ENCODE data around the gene CCIN. TPM values are rescaled to one million over a fixed set of nuclear protein-coding genes. Genes with fewer than 3 reads are reported as not detected.

The CCIN gene
- total and polyA plus RNA-seq, 2 of the 13 experiments (the other 11 are each of a cell fraction or from before 2014, with no cell fraction given): not detected

- TF ChIP-seq, protein P1, sequence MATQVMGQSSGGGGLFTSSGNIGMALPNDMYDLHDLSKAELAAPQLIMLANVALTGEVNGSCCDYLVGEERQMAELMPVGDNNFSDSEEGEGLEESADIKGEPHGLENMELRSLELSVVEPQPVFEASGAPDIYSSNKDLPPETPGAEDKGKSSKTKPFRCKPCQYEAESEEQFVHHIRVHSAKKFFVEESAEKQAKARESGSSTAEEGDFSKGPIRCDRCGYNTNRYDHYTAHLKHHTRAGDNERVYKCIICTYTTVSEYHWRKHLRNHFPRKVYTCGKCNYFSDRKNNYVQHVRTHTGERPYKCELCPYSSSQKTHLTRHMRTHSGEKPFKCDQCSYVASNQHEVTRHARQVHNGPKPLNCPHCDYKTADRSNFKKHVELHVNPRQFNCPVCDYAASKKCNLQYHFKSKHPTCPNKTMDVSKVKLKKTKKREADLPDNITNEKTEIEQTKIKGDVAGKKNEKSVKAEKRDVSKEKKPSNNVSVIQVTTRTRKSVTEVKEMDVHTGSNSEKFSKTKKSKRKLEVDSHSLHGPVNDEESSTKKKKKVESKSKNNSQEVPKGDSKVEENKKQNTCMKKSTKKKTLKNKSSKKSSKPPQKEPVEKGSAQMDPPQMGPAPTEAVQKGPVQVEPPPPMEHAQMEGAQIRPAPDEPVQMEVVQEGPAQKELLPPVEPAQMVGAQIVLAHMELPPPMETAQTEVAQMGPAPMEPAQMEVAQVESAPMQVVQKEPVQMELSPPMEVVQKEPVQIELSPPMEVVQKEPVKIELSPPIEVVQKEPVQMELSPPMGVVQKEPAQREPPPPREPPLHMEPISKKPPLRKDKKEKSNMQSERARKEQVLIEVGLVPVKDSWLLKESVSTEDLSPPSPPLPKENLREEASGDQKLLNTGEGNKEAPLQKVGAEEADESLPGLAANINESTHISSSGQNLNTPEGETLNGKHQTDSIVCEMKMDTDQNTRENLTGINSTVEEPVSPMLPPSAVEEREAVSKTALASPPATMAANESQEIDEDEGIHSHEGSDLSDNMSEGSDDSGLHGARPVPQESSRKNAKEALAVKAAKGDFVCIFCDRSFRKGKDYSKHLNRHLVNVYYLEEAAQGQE (IDR thresholded peaks at IDR 0.05; ENCODE audit: borderline replicate concordance in 1 of 2, low read depth in 1 of 2, low read length in 2 of 2): no peak
- TF ChIP-seq, protein P2, sequence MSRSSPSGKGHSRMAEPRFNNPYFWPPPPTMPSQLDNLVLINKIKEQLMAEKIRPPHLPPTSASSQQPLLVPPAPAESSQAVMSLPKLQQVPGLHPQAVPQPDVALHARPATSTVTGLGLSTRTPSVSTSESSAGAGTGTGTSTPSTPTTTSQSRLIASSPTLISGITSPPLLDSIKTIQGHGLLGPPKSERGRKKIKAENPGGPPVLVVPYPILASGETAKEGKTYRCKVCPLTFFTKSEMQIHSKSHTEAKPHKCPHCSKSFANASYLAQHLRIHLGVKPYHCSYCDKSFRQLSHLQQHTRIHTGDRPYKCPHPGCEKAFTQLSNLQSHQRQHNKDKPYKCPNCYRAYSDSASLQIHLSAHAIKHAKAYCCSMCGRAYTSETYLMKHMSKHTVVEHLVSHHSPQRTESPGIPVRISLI (CRISPR knock-in tag; IDR thresholded peaks at IDR 0.05; ENCODE audit: borderline replicate concordance): no peak
- no peak for TF ChIP-seq ZBTB21 (CRISPR knock-in tag; IDR thresholded peaks at IDR 0.05)
- no peak for TF ChIP-seq ZNF569 (CRISPR knock-in tag; IDR thresholded peaks at IDR 0.05; ENCODE audit: borderline replicate concordance)
- no peak for TF ChIP-seq SMAD3 (CRISPR knock-in tag; IDR thresholded peaks at IDR 0.05)
- TF ChIP-seq, protein P3, sequence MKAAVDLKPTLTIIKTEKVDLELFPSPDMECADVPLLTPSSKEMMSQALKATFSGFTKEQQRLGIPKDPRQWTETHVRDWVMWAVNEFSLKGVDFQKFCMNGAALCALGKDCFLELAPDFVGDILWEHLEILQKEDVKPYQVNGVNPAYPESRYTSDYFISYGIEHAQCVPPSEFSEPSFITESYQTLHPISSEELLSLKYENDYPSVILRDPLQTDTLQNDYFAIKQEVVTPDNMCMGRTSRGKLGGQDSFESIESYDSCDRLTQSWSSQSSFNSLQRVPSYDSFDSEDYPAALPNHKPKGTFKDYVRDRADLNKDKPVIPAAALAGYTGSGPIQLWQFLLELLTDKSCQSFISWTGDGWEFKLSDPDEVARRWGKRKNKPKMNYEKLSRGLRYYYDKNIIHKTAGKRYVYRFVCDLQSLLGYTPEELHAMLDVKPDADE (CRISPR knock-in tag; IDR thresholded peaks at IDR 0.05): no peak
- peak; percentile 42 for TF ChIP-seq HNRNPLL (IDR thresholded peaks at IDR 0.05; ENCODE audit: low read depth, low read length, poor library complexity, severe bottlenecking)
- TF ChIP-seq ZNF276 (CRISPR knock-in tag; IDR thresholded peaks at IDR 0.05; ENCODE audit: low read depth): no peak
- no peak for TF ChIP-seq TCF12 (IDR thresholded peaks at IDR 0.05)
- 0 out of 2 replicates have a peak, but pooled peaks have one; percentile 40 for TF ChIP-seq TCF12 (CRISPR knock-in tag; IDR thresholded peaks at IDR 0.05)
- TF ChIP-seq GTF2F1 (IDR thresholded peaks at IDR 0.05; ENCODE audit: low read length): no peak
- TF ChIP-seq SPEN (CRISPR knock-in tag; IDR thresholded peaks at IDR 0.05; ENCODE audit: low read depth): no peak
- TF ChIP-seq RAD21 (CRISPR knock-in tag; IDR thresholded peaks at IDR 0.05): 0 out of 2 replicates have a peak, but pooled peaks have one; percentile 9
- TF ChIP-seq, protein P4, sequence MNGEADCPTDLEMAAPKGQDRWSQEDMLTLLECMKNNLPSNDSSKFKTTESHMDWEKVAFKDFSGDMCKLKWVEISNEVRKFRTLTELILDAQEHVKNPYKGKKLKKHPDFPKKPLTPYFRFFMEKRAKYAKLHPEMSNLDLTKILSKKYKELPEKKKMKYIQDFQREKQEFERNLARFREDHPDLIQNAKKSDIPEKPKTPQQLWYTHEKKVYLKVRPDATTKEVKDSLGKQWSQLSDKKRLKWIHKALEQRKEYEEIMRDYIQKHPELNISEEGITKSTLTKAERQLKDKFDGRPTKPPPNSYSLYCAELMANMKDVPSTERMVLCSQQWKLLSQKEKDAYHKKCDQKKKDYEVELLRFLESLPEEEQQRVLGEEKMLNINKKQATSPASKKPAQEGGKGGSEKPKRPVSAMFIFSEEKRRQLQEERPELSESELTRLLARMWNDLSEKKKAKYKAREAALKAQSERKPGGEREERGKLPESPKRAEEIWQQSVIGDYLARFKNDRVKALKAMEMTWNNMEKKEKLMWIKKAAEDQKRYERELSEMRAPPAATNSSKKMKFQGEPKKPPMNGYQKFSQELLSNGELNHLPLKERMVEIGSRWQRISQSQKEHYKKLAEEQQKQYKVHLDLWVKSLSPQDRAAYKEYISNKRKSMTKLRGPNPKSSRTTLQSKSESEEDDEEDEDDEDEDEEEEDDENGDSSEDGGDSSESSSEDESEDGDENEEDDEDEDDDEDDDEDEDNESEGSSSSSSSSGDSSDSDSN (CRISPR knock-in tag; IDR thresholded peaks at IDR 0.05): no peak
- no peak for TF ChIP-seq ZSCAN22 (CRISPR knock-in tag; IDR thresholded peaks at IDR 0.05)
- TF ChIP-seq GLI4 (CRISPR knock-in tag; IDR thresholded peaks at IDR 0.05; ENCODE audit: borderline replicate concordance): no peak
- TF ChIP-seq TBX3 (IDR thresholded peaks at IDR 0.05; ENCODE audit: borderline replicate concordance): no peak
- TF ChIP-seq SAP130 (CRISPR knock-in tag; IDR thresholded peaks at IDR 0.05; ENCODE audit: low read depth): no peak
These were observed 32.8 kb upstream of the CCIN start, which contains the start of gene GLIPR2 (continued) for GRCh38 chr9:36136272-36136893.

Data from HepG2 (cell line).